OCI-LY1 (cell line): ENCODE results near the gene TINAG.

Experiments
- EZH2 ChIP-seq: fragments of 200-600 bp; sonication (generic), shearing (Covaris generic); IDR thresholded peaks from 2 replicates; pipeline ENCODE4 v1.8.0; 2017; ENCODE audit warnings: borderline replicate concordance, mixed run types, mild to moderate bottlenecking, antibody characterized with exemption, low read length, moderate library complexity, mixed read lengths
- TF ChIP-seq, protein P1 (sequence below): fragments of 200-600 bp; sonication (generic), shearing (Covaris generic); IDR thresholded peaks from 2 replicates; pipeline ENCODE4 v1.5.1; 2017; ENCODE audit warnings: mild to moderate bottlenecking, antibody characterized with exemption, low read length, moderate library complexity, mixed read lengths

DNA sequence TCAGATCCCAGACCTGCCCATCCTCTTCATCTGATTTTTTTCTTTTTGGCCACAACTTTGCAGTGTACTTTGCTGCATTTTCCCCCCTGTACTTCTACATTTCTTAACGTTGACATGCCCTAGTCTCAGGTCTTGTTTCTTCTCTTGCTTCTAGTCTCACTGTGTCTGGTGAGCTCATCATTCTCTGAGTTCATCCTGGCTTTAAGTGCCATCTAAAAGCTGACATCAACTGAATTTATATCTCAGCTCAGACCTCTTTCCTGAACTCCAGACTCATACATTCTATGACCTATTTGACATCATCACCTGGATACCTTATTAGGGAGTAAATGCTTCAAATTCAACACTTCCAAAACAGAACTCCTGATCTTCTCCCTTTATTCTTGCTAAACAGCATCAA lies 48.9 kb downstream of the TINAG start:
- no peak for TF ChIP-seq EZH2
- TF ChIP-seq, protein P1, sequence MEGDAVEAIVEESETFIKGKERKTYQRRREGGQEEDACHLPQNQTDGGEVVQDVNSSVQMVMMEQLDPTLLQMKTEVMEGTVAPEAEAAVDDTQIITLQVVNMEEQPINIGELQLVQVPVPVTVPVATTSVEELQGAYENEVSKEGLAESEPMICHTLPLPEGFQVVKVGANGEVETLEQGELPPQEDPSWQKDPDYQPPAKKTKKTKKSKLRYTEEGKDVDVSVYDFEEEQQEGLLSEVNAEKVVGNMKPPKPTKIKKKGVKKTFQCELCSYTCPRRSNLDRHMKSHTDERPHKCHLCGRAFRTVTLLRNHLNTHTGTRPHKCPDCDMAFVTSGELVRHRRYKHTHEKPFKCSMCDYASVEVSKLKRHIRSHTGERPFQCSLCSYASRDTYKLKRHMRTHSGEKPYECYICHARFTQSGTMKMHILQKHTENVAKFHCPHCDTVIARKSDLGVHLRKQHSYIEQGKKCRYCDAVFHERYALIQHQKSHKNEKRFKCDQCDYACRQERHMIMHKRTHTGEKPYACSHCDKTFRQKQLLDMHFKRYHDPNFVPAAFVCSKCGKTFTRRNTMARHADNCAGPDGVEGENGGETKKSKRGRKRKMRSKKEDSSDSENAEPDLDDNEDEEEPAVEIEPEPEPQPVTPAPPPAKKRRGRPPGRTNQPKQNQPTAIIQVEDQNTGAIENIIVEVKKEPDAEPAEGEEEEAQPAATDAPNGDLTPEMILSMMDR: no peak
